Keratinocyte (primary cell): Measurements from ENCODE around the gene CEP170B. TPM values are rescaled to one million over a fixed set of nuclear protein-coding genes. Genes with fewer than 3 reads are reported as not detected.

Experiments used
- DNase-seq: peaks from one replicate; pipeline ENCODE4 v3.0.0-alpha.2; 2011; ENCODE audit warnings: low read depth, missing footprints, low spot score
- FAIRE-seq: peaks from 2 replicates; lab custom pipeline; 2011; peaks lifted over from hg19 to GRCh38; lab: Jason Lieb, UNC
- H2AFZ ChIP-seq: 2 replicates; pipeline ENCODE4 v1.6.0; 2012; ENCODE audit warnings: low read length, control low read depth, inconsistent platforms; ENCODE audit not compliant: control insufficient read depth
- H3K27ac ChIP-seq: 2 replicates; pipeline ENCODE4 v1.5.1; 2011; ENCODE audit warnings: low read length; ENCODE audit not compliant: control insufficient read depth, insufficient read depth
- H3K27me3 ChIP-seq: 3 replicates; pipeline ENCODE4 v1.6.0; 2011; ENCODE audit warnings: low read length; ENCODE audit not compliant: control insufficient read depth, insufficient read depth; ENCODE audit errors: extremely low read depth
- H3K36me3 ChIP-seq, 2 experiments: 2 replicates in 1 of 2; 3 replicates in 1 of 2; pipeline ENCODE4 v1.5.1; 2011; ENCODE audit warnings: low read length in 2 of 2, mild to moderate bottlenecking in 1 of 2; ENCODE audit not compliant: control insufficient read depth in 2 of 2, insufficient read depth in 2 of 2; ENCODE audit errors: extremely low read depth in 1 of 2
- H3K4me1 ChIP-seq: 3 replicates; pipeline ENCODE4 v1.5.1; 2011; ENCODE audit warnings: low read length; ENCODE audit not compliant: control insufficient read depth, insufficient read depth; ENCODE audit errors: extremely low read depth
- H3K4me2 ChIP-seq: 3 replicates; pipeline ENCODE4 v1.6.0; 2011; ENCODE audit warnings: low read depth, low read length; ENCODE audit not compliant: control insufficient read depth, insufficient read depth; ENCODE audit errors: extremely low read depth
- H3K4me3 ChIP-seq, 3 experiments: fragments of 200-600 bp in 1 of 3; sonication (generic) in 1 of 3; 2 replicates in 2 of 3; 3 replicates in 1 of 3; pipeline ENCODE4 v1.5.1; 2011 to 2016; ENCODE audit warnings: low read length in 3 of 3, mild to moderate bottlenecking in 3 of 3, control low read depth in 2 of 3, inconsistent platforms in 1 of 3, low read depth in 1 of 3, mixed read lengths in 1 of 3, mixed run types in 1 of 3, moderate library complexity in 1 of 3; ENCODE audit not compliant: control insufficient read depth in 2 of 3, insufficient read depth in 2 of 3; ENCODE audit errors: extremely low read depth in 1 of 3
- H3K79me2 ChIP-seq: 2 replicates; pipeline ENCODE4 v1.6.0; 2012; ENCODE audit warnings: low read length; ENCODE audit not compliant: control insufficient read depth, insufficient read depth
- H3K9ac ChIP-seq: 3 replicates; pipeline ENCODE4 v1.6.0; 2011; ENCODE audit warnings: low read length; ENCODE audit not compliant: control insufficient read depth, insufficient read depth; ENCODE audit errors: extremely low read depth
- H3K9me1 ChIP-seq: 3 replicates; pipeline ENCODE4 v1.6.0; 2011; ENCODE audit warnings: low read length; ENCODE audit not compliant: control insufficient read depth, insufficient read depth; ENCODE audit errors: extremely low read depth
- H3K9me3 ChIP-seq: 2 replicates; pipeline ENCODE4 v1.5.1; 2012; ENCODE audit warnings: low read depth, low read length; ENCODE audit not compliant: control insufficient read depth
- H4K20me1 ChIP-seq: 3 replicates; pipeline ENCODE4 v1.6.0; 2011; ENCODE audit warnings: low read length; ENCODE audit not compliant: control insufficient read depth, insufficient read depth; ENCODE audit errors: extremely low read depth
- EZH2 ChIP-seq: IDR thresholded peaks from one replicate; pipeline ENCODE4 v1.6.1; 2012; ENCODE audit warnings: inconsistent platforms, mild to moderate bottlenecking, low read length, moderate library complexity
- dilution Hi-C: fragments of 300-500 bp; cut with MboI; formaldehyde crosslinking; loops from one replicate; pipeline ENCODE4 v1.7.0; 2020; ENCODE audit warnings: low sequenced_read_pairs; ENCODE audit not compliant: extremely low pct_ligation_motif_present
- polyA plus RNA-seq, 5 experiments: library from polyadenylated mRNA; depleted of rRNA in 3 of 5; stranded (reverse) in 3 of 5; stranded (forward) in 1 of 5; unstranded in 1 of 5; fragments of >200 nt; gene quantifications; 1 replicate in 1 of 5; 2 replicates in 3 of 5; 3 replicates in 1 of 5; pipeline versions ENCODE4 v1.2.1 to v1.2.3, GENCODE V29; 2011 to 2012; ENCODE audit warnings: missing spikeins in 2 of 5, low read depth in 1 of 5, low replicate concordance in 1 of 5
- TF ChIP-seq, protein P1 (sequence below), 3 experiments: IDR thresholded peaks in 1 of 3; conservative IDR thresholded peaks in 1 of 3; optimal IDR thresholded peaks in 1 of 3; 2 replicates in 2 of 3; 3 replicates in 1 of 3; pipeline versions ENCODE3 to v1.5.1; 2011; ENCODE audit warnings: low read length in 3 of 3, mild to moderate bottlenecking in 3 of 3, moderate library complexity in 2 of 3, control low read depth in 1 of 3, inconsistent platforms in 1 of 3; ENCODE audit not compliant: insufficient read depth in 2 of 3; ENCODE audit errors: extremely low read depth in 1 of 3

CEP170B gene
- polyA plus RNA-seq, 1 donor (not counting 4 experiments of a cell fraction or from before 2014, with no cell fraction given): 8.7 TPM

DNA sequence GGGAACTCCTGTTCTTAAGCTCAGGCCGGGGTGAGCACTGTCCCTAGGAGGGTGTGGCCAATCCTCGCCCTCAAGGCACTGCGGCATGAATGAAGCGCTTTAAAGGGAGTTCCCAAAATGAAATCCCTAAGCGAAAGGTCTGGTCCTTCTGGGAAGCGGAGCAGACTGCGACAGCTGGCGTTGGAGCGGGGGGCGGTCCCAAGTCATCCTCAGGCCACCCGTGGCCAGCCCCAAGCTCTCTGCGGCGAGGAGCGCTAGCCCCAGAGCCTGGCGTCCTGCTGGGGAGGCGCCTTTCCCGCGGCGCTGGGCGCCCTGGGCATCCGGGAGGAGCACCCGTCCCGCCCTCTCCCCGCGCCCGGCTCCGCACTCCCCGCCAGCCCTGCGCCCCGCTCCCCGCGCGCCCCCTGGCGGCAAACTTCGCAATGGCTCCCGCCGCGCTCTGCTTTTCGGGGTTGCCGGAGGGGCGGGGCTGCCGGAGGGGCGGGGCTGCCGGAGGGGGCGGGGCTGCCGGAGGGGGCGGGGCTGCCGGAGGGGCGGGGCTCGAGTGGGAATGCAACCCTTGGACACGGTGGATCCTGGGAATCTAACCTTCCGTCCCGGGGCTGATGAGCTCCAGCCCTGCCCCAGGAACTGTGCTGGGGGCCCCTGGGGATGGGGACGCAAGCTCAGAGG is 38.7 kb upstream of the CEP170B start:
- Histone ChIP-seq H3K27ac (no peak overlapping the region), H3K9ac (peak overlapping the region; percentile 61)
- peak; percentile 66 for FAIRE-seq

DNA sequence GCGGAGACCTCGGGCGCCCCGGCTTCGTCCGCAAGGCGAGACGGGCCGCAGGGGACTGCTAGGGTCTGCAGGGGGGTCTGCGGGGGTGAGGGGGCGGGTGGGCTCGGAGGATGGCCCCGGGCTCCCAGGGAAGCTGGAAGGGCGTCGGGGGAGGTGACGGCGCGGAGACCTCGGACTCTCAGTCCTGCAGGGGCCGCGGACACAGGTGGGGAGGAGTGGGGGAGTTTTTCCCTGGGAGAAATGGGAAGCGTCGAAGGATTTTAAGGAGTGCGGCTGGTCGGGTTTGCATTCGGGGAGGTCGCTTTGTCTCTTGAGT is 38.2 kb upstream of the CEP170B start:
- H3K9ac ChIP-seq: peak overlapping the region; percentile 33

More for the DNA sequence above, 38.7 kb upstream of the CEP170B start:
- no peaks in the 10 kb centered on the region for H3K9me1 ChIP-seq
- DNase-seq: peak; percentile 33
- H3K9me3 ChIP-seq: no peaks in the 10 kb centered on the region
- no peaks in the 10 kb centered on the region for H3K27me3 ChIP-seq
- TF ChIP-seq, protein P1, sequence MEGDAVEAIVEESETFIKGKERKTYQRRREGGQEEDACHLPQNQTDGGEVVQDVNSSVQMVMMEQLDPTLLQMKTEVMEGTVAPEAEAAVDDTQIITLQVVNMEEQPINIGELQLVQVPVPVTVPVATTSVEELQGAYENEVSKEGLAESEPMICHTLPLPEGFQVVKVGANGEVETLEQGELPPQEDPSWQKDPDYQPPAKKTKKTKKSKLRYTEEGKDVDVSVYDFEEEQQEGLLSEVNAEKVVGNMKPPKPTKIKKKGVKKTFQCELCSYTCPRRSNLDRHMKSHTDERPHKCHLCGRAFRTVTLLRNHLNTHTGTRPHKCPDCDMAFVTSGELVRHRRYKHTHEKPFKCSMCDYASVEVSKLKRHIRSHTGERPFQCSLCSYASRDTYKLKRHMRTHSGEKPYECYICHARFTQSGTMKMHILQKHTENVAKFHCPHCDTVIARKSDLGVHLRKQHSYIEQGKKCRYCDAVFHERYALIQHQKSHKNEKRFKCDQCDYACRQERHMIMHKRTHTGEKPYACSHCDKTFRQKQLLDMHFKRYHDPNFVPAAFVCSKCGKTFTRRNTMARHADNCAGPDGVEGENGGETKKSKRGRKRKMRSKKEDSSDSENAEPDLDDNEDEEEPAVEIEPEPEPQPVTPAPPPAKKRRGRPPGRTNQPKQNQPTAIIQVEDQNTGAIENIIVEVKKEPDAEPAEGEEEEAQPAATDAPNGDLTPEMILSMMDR (optimal IDR thresholded peaks at IDR 0.05 in 1 of 3, IDR thresholded peaks at IDR 0.05 in 1 of 3, conservative IDR thresholded peaks at IDR 0.05 in 1 of 3; ENCODE audit: extremely low read depth in 1 of 3, insufficient read depth in 2 of 3, low read length in 3 of 3): peak in 2 of 3 experiments; percentile 56 to 85
- no peak for TF ChIP-seq EZH2
- no peaks in the 10 kb centered on the region for H4K20me1 ChIP-seq
- no peaks in the 10 kb centered on the region for H3K36me3 ChIP-seq
- H3K4me3 ChIP-seq: peak overlapping the region; percentile 48 to 80 (median 76)
- H3K4me1 ChIP-seq: peaks cover 13% of the 10 kb centered on the region
- dilution Hi-C loops: loop anchor here (10.0 kb wide), 1 partner anchor 72 kb away; the partner anchor contains the start of gene SIVA1
- H3K4me2 ChIP-seq: peak overlapping the region; percentile 89
- peak overlapping the region; percentile 95 for H2AFZ ChIP-seq
- H3K79me2 ChIP-seq: no peaks in the 10 kb centered on the region

More for the DNA sequence above, 38.2 kb upstream of the CEP170B start:
- H2AFZ ChIP-seq: peak overlapping the region; percentile 91
- FAIRE-seq (no peak), DNase-seq (no peak)
- no peaks in the 10 kb centered on the region for H4K20me1 ChIP-seq
- H3K4me2 ChIP-seq: peak overlapping the region; percentile 75
- peaks cover 13% of the 10 kb centered on the region for H3K4me1 ChIP-seq
- no peaks in the 10 kb centered on the region for H3K36me3 ChIP-seq
- peak overlapping the region; percentile 41 to 76 (median 61) for H3K4me3 ChIP-seq
- dilution Hi-C loops: loop anchor here (10.0 kb wide), 1 partner anchor 72 kb away; the partner anchor contains the start of gene SIVA1
- no peaks in the 10 kb centered on the region for H3K9me3 ChIP-seq
- H3K27me3 ChIP-seq: no peaks in the 10 kb centered on the region
- H3K27ac ChIP-seq: no peak overlapping the region
- TF ChIP-seq, protein P1 (optimal IDR thresholded peaks at IDR 0.05 in 1 of 3, IDR thresholded peaks at IDR 0.05 in 1 of 3, conservative IDR thresholded peaks at IDR 0.05 in 1 of 3; ENCODE audit: extremely low read depth in 1 of 3, insufficient read depth in 2 of 3, low read length in 3 of 3): no peak
- no peak for TF ChIP-seq EZH2
- H3K79me2 ChIP-seq: no peaks in the 10 kb centered on the region
- no peaks in the 10 kb centered on the region for H3K9me1 ChIP-seq
